T-cell (primary cell): ENCODE results near the gene JTB. TPM values are rescaled to one million over a fixed set of nuclear protein-coding genes. Genes with fewer than 3 reads are reported as not detected.

Experiments used
- ATAC-seq, 4 experiments: fragments of 200-7000 bp in 3 of 4; fragments of 150-1000 bp in 1 of 4; cut with Tn5 transposase; replicated peaks in 1 of 4; 1 replicate in 3 of 4; 2 replicates in 1 of 4; pipeline ENCODE4 v1.10.0; 2021; ENCODE audit warnings: moderate library complexity in 3 of 4, mild to moderate bottlenecking in 2 of 4, moderate number of reproducible peaks in 1 of 4
- CTCF ChIA-PET, 2 donors: fragments of 300-600 bp; sonication (Branson Sonifier 250); formaldehyde crosslinking; loops; one replicate each; lab custom pipeline; 2022; ENCODE audit warnings: antibody characterized with exemption in 2 of 2; lab: Charles Lee
- POLR2A ChIA-PET, 2 donors: fragments of 300-600 bp; sonication (Branson Sonifier 250); formaldehyde crosslinking; loops; one replicate each; lab custom pipeline; 2022; ENCODE audit warnings: antibody characterized with exemption in 2 of 2; lab: Charles Lee
- DNase-seq, 35 experiments: peaks; one replicate each; pipeline versions ENCODE4 v3.0.0 to v3.0.0-alpha.2; 2013 to 2023
- H3K27ac ChIP-seq: one replicate; pipeline ENCODE4 v1.5.1; 2013; ENCODE audit warnings: low read length
- H3K27me3 ChIP-seq, 2 experiments: replicated peaks in 1 of 2; 1 replicate in 1 of 2; 2 replicates in 1 of 2; pipeline versions ENCODE4 v1.6.1 to v1.7.0; 2013; ENCODE audit warnings: low read length in 1 of 2, mixed read lengths in 1 of 2; ENCODE audit not compliant: control insufficient read depth in 2 of 2, insufficient read depth in 2 of 2; ENCODE audit errors: extremely low read depth in 1 of 2
- H3K36me3 ChIP-seq, 2 donors: 1 replicate in 1 of 2; 2 replicates in 1 of 2; pipeline versions ENCODE4 v1.6.1 to v1.7.0; 2013; ENCODE audit warnings: low read length in 1 of 2; ENCODE audit not compliant: control insufficient read depth in 2 of 2, insufficient read depth in 1 of 2; ENCODE audit errors: extremely low read depth in 1 of 2
- H3K4me1 ChIP-seq, 2 experiments: 1 replicate in 1 of 2; 2 replicates in 1 of 2; pipeline versions ENCODE4 v1.6.1 to v1.7.0; 2013; ENCODE audit warnings: low read length in 2 of 2, mixed read lengths in 1 of 2; ENCODE audit not compliant: insufficient read depth in 2 of 2, control insufficient read depth in 1 of 2; ENCODE audit errors: extremely low read depth in 1 of 2
- H3K4me3 ChIP-seq, 2 donors: 1 replicate in 1 of 2; 2 replicates in 1 of 2; pipeline versions ENCODE4 v1.5.1 to v1.7.0; 2013; ENCODE audit warnings: mild to moderate bottlenecking in 2 of 2, low read length in 1 of 2, moderate library complexity in 1 of 2; ENCODE audit not compliant: control insufficient read depth in 1 of 2; ENCODE audit errors: extremely low read depth in 1 of 2
- H3K9me3 ChIP-seq: 2 replicates; pipeline ENCODE4 v1.7.0; 2013
- H3K27ac Mint-ChIP-seq, 2 donors: one replicate each; pipeline ENCODE4 v1.8.0; 2020 to 2021; ENCODE audit warnings: mild to moderate bottlenecking in 2 of 2, mixed read lengths in 2 of 2
- H3K27me3 Mint-ChIP-seq, 2 donors: one replicate each; pipeline ENCODE4 v1.8.0; 2021 to 2022; ENCODE audit warnings: mixed read lengths in 2 of 2
- H3K36me3 Mint-ChIP-seq: one replicate; pipeline ENCODE4 v1.8.0; 2021; ENCODE audit warnings: mixed read lengths
- H3K4me1 Mint-ChIP-seq, 3 donors: one replicate each; pipeline ENCODE4 v1.8.0; 2020 to 2022; ENCODE audit warnings: mixed read lengths in 3 of 3, mild to moderate bottlenecking in 1 of 3
- H3K4me3 Mint-ChIP-seq, 3 donors: one replicate each; pipeline ENCODE4 v1.8.0; 2020 to 2022; ENCODE audit warnings: mild to moderate bottlenecking in 3 of 3, mixed read lengths in 3 of 3, moderate library complexity in 3 of 3
- H3K9me3 Mint-ChIP-seq, 3 donors: one replicate each; pipeline ENCODE4 v1.8.0; 2020 to 2022; ENCODE audit warnings: mixed read lengths in 3 of 3
- WGBS: methylation state at CpG from one replicate; pipeline ENCODE4 v1.1.5; 2013; ENCODE audit warnings: missing lambda C conversion rate; ENCODE audit not compliant: insufficient coverage; 5-methylcytosine and 5-hydroxymethylcytosine counted together
- total RNA-seq, 35 experiments: library from RNA in 6 of 35; stranded (reverse) in 6 of 35; fragments of 120-200 nt in 1 of 35; gene quantifications; one replicate each; pipeline versions ENCODE4 v1.2.1 to v1.2.4 and lab custom pipeline; 2013 to 2026

Gene JTB
- total RNA-seq, 5 donors from 2014 or later (not counting 1 experiment from before 2014, with no cell fraction given) = 90.4 to 137 (median 129) TPM

GRCh38 chr1:153946622-153947241 lies 30.7 kb downstream of the JTB start, which contains the start of gene DENND4B:
Gene DENND4B (minus strand): TSS chr1:153946718. CDS start chr1:153944374, 2,344 bp downstream.
- peak; percentile 33 to 83 (median 60) for DNase-seq
- CTCF ChIA-PET = interaction anchor here (0.6 to 4.3 kb wide), 13 partner anchors 10 to 168 kb away, joined by 3 to 25 read pairs (median 6); partner anchors contain the start of genes CREB3L4 (in 1 of the 2), GATAD2B (in 1 of the 2), JTB (in 1 of the 2) and RPS27 (in 1 of the 2)
- H3K36me3 ChIP-seq = peaks cover 16 to 67% of the 10 kb centered on the region in 2 donors
- peak within 1 kb of the TSS; percentile 91 to 94 (median 92) for H3K4me3 Mint-ChIP-seq
- H3K4me3 ChIP-seq = peak within 1 kb of the TSS; percentile 70 to 83
- H3K27ac ChIP-seq = peak within 1 kb of the TSS; percentile 84
- no peaks in the 10 kb centered on the region for H3K27me3 Mint-ChIP-seq
- peak within 1 kb of the TSS; percentile 90 to 96 for H3K27ac Mint-ChIP-seq
- H3K27me3 ChIP-seq = no peaks in the 10 kb centered on the region
- H3K4me1 ChIP-seq = peaks cover 9 to 44% of the 10 kb centered on the region in 2 experiments
- H3K4me1 Mint-ChIP-seq = peaks cover 30 to 40% (median 34%) of the 10 kb centered on the region in 3 donors
- H3K36me3 Mint-ChIP-seq = peaks cover 23% of the 10 kb centered on the region
- 3% methylated on average over 24 of the region's 28 CpGs for WGBS
- POLR2A ChIA-PET = interaction anchor here (0.5 to 2.6 kb wide), 4 partner anchors 10 to 41 kb away, joined by 3 to 10 read pairs (median 6); partner anchors contain the start of gene GATAD2B (in 1 of the 2)
- H3K9me3 Mint-ChIP-seq = no peaks in the 10 kb centered on the region
- H3K9me3 ChIP-seq = no peaks in the 10 kb centered on the region
- ATAC-seq = peak; percentile 63 to 68 (median 66)

DNA sequence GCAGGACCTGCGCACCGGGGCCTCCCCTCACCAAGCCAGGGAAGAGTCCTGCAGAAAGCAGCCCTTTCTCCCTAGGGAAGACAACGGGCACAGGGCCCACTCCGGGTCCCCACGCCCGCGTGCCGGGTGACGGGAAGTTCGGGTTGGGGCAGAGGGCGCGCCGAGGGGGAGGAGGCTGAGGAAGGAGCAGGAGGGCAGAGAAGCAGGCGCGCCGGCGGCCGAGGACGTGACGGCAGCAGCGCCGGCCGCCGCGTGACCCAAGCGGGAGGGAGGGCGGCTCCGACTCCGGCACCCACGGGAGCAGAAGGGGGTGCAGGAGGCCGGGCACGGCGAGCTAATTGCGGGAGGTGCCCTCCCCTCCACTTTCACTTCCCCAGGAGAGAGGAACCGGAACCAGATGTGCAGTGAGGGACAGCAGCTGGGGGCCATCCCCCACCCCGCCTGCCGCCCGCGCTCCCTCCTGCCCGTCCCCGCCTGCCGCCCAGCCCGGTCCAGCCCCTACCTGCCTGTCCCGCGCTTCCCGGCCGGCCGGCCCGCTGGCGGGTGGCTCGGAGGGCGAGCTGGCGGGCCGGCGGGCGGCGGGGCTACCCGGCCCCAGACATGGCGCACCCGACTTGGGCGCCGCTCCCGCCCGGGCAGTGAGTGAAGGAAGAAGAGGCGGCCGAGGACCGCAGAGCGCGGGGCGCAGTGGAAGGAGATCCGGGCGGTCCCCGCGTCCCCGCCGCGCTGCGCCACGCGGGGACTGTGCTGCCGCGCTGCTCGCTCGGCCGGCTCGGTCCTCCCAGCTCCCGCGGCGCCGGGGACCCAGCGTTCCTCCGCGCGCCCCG lies 31.5 kb downstream of the JTB start:
- peak overlapping the region; percentile 70 to 83 for H3K4me3 ChIP-seq
- H3K36me3 ChIP-seq = peaks cover 16 to 67% of the 10 kb centered on the region in 2 donors
- no peaks in the 10 kb centered on the region for H3K9me3 Mint-ChIP-seq
- DNase-seq (peak; percentile 35 to 85 (median 58)), ATAC-seq (peak; percentile 56 to 69 (median 59))
- peak overlapping the region; percentile 90 to 96 for H3K27ac Mint-ChIP-seq
- CTCF ChIA-PET = interaction anchor here in 1 of 2 donors (0.6 to 4.3 kb wide), 11 partner anchors 11 to 141 kb away, joined by 3 to 25 read pairs (median 6); partner anchors contain the start of genes CREB3L4, CRTC2, GATAD2B and JTB
- under 1% methylated on average over 73 of the region's 95 CpGs for WGBS
- H3K9me3 ChIP-seq = no peaks in the 10 kb centered on the region
- H3K4me1 Mint-ChIP-seq = peaks cover 30 to 45% (median 34%) of the 10 kb centered on the region in 3 donors
- H3K4me3 Mint-ChIP-seq = peak overlapping the region; percentile 91 to 94 (median 92)
- POLR2A ChIA-PET = interaction anchor here (0.5 to 2.6 kb wide), 3 partner anchors 23 to 40 kb away, joined by 5 to 10 read pairs (median 8); partner anchors contain the start of gene GATAD2B (in 1 of the 2)
- H3K4me1 ChIP-seq = peaks cover 9 to 50% of the 10 kb centered on the region in 2 experiments
- H3K27me3 ChIP-seq = no peaks in the 10 kb centered on the region
- peaks cover 21% of the 10 kb centered on the region for H3K36me3 Mint-ChIP-seq
- H3K27me3 Mint-ChIP-seq = no peaks in the 10 kb centered on the region
- H3K27ac ChIP-seq = peak overlapping the region; percentile 84

DNA sequence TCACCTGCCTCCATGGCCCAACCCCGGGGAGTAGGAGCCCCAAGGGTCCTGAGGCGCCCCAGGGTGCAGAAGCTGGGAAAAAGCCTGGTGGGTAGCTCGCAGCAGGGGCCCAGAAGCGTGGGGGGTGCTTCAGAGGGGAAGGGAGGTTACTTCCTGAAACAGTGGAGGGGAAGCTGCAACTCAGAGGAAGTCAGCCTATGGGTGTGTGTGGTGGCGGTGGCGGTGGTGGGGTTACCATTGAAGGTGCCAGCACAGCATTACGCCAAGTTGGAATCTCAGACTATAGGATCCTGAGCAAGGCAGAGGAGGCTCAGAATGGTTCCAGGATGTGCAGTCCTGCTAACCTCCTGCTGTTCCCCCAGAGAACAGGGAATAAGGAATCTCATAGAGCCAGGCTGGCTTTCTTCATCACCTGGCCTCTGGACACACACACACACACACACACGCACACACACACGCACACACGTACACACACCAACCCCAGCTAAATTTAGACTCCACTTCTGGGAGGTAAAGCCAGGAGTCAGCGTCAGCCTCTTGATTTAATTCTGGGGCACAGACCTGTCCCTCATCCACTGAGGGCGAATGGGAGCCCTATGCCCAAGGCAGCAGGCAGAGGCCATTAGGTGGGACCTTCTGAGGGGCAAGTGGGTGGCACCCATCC lies 32.2 kb downstream of the JTB start:
- Mint-ChIP-seq H3K27me3 (no peaks in the 10 kb centered on the region), H3K9me3 (no peaks in the 10 kb centered on the region), H3K4me1 (peaks cover 34 to 46% (median 34%) of the 10 kb centered on the region in 3 donors), H3K4me3 (peak overlapping the region; percentile 91 to 94 (median 92)), H3K36me3 (peaks cover 19% of the 10 kb centered on the region), H3K27ac (peak overlapping the region; percentile 90 to 96)
- Histone ChIP-seq H3K4me3 (peak overlapping the region; percentile 70 to 83), H3K4me1 (peaks cover 9 to 50% of the 10 kb centered on the region in 2 experiments), H3K27ac (peak overlapping the region; percentile 84), H3K36me3 (peaks cover 13 to 67% of the 10 kb centered on the region in 2 donors), H3K9me3 (no peaks in the 10 kb centered on the region), H3K27me3 (no peaks in the 10 kb centered on the region)
- ChIA-PET CTCF (interaction anchor here in 1 of 2 donors (1.1 to 4.3 kb wide), 9 partner anchors 14 to 141 kb away, joined by 4 to 25 read pairs (median 7); partner anchors contain the start of genes CREB3L4, CRTC2, GATAD2B and JTB), POLR2A (interaction anchor here (0.6 to 2.6 kb wide), 9 partner anchors 13 to 207 kb away, joined by 3 to 8 read pairs (median 3); partner anchors contain the start of genes CRTC2 (in 1 of the 2) and GATAD2B (in 1 of the 2))
- ATAC-seq = peak; percentile 74 to 81 (median 75)
- DNase-seq = peak; percentile 54 to 88 (median 80)
- 0% methylated on average over 12 of the region's 12 CpGs for WGBS

- Mint-ChIP-seq H3K27me3 (no peaks in the 10 kb centered on the region), H3K9me3 (no peaks in the 10 kb centered on the region), H3K4me3 (peak overlapping the region; percentile 91 to 94 (median 92)), H3K36me3 (peaks cover 21% of the 10 kb centered on the region), H3K4me1 (peaks cover 35 to 50% (median 36%) of the 10 kb centered on the region in 3 donors), H3K27ac (peak overlapping the region; percentile 90 to 96)
- no peaks in the 10 kb centered on the region for H3K9me3 ChIP-seq
- WGBS = 0% methylated on average over 3 of the region's 3 CpGs
- peaks cover 9 to 50% of the 10 kb centered on the region in 2 experiments for H3K4me1 ChIP-seq
- H3K4me3 ChIP-seq = peak overlapping the region; percentile 70 to 83
- DNase-seq = no peak
- CTCF ChIA-PET = interaction anchor here in 1 of 2 donors (1.1 to 4.3 kb wide), 8 partner anchors 14 to 140 kb away, joined by 4 to 25 read pairs (median 7); partner anchors contain the start of genes CREB3L4, CRTC2, GATAD2B and JTB
- H3K36me3 ChIP-seq = peaks cover 13 to 67% of the 10 kb centered on the region in 2 donors
- H3K27me3 ChIP-seq = no peaks in the 10 kb centered on the region
- peak overlapping the region; percentile 84 for H3K27ac ChIP-seq
- POLR2A ChIA-PET = interaction anchor here (0.6 to 2.6 kb wide), 9 partner anchors 13 to 208 kb away, joined by 3 to 8 read pairs (median 3); partner anchors contain the start of genes CRTC2 (in 1 of the 2) and GATAD2B (in 1 of the 2)
- ATAC-seq = no peak
Measured at GRCh38 chr1:153944827-153945117, 32.7 kb downstream of the JTB start.

- Mint-ChIP-seq H3K27me3 (no peaks in the 10 kb centered on the region), H3K36me3 (peaks cover 27% of the 10 kb centered on the region), H3K4me1 (peaks cover 35 to 53% (median 38%) of the 10 kb centered on the region in 3 donors), H3K9me3 (no peaks in the 10 kb centered on the region), H3K27ac (peak overlapping the region; percentile 90 to 96), H3K4me3 (peak overlapping the region; percentile 91 to 94 (median 92))
- CTCF ChIA-PET = interaction anchor here (0.6 to 4.3 kb wide), 11 partner anchors 15 to 214 kb away, joined by 3 to 25 read pairs (median 6); partner anchors contain the start of genes CREB3L4 (in 1 of the 2), CRTC2 (in 1 of the 2), GATAD2B (in 1 of the 2) and JTB (in 1 of the 2)
- peaks cover 14 to 68% of the 10 kb centered on the region in 2 donors for H3K36me3 ChIP-seq
- WGBS = 95% methylated on average over 6 of the region's 15 CpGs
- H3K4me1 ChIP-seq = peaks cover 9 to 50% of the 10 kb centered on the region in 2 experiments
- ATAC-seq (no peak), DNase-seq (peak in 1 of 35 experiments; percentile 40)
- no peaks in the 10 kb centered on the region for H3K27me3 ChIP-seq
- POLR2A ChIA-PET = interaction anchor here (0.6 to 2.6 kb wide), 9 partner anchors 14 to 441 kb away, joined by 3 to 8 read pairs (median 3); partner anchors contain the start of gene GATAD2B (in 1 of the 2)
- peak overlapping the region; percentile 70 to 83 for H3K4me3 ChIP-seq
- peak overlapping the region; percentile 84 for H3K27ac ChIP-seq
- H3K9me3 ChIP-seq = no peaks in the 10 kb centered on the region
Measured at GRCh38 chr1:153944005-153944826, 33.3 kb downstream of the JTB start.
